ENCODE measurements around the gene ADARB2. TPM values are rescaled to one million over a fixed set of nuclear protein-coding genes. Genes with fewer than 3 reads are reported as not detected.

Gene ADARB2
- total and polyA plus RNA-seq, 10 of the 15 experiments (the other 5 are each of a cell fraction or from before 2014, with no cell fraction given): 0.02 to 4.1 (median 0.76) TPM

GRCh38 chr10:1627945-1628344 is 109.4 kb downstream of the ADARB2 start:
- Histone ChIP-seq H4K20me1 (ENCODE audit: control insufficient read depth, insufficient read depth) (no peaks in the 10 kb centered on the region), H3K27ac (ENCODE audit: control insufficient read depth, insufficient read depth) (no peak overlapping the region), H3K36me3 (ENCODE audit: control insufficient read depth in 2 of 2, insufficient read depth in 2 of 2, low read length in 1 of 2) (no peaks in the 10 kb centered on the region), H3K79me2 (ENCODE audit: control insufficient read depth, insufficient read depth, low read length) (no peaks in the 10 kb centered on the region), H3K9me3 (replicated peaks; ENCODE audit: control insufficient read depth, insufficient read depth, low read length) (no peaks in the 10 kb centered on the region), H3K4me1 (ENCODE audit: control insufficient read depth, insufficient read depth, low read length) (no peaks in the 10 kb centered on the region), H3K27me3 (replicated peaks in 1 of 2; ENCODE audit: control insufficient read depth in 2 of 2, insufficient read depth in 2 of 2, low read length in 1 of 2) (no peaks in the 10 kb centered on the region; a peak in 1 of 4 replicates), H3K4me3 (no peak overlapping the region), H3K9ac (ENCODE audit: control insufficient read depth, insufficient read depth, low read length) (no peak overlapping the region), H2AFZ (ENCODE audit: control insufficient read depth, low read depth, low read length) (no peak overlapping the region), H3K4me2 (ENCODE audit: control insufficient read depth, insufficient read depth) (no peak overlapping the region)
- TF ChIP-seq HDAC2 (IDR thresholded peaks at IDR 0.05): no peak
- TF ChIP-seq RELA (IDR thresholded peaks at IDR 0.05; ENCODE audit: borderline replicate concordance, partially characterized antibody): no peak
- TF ChIP-seq MYC (IDR thresholded peaks at IDR 0.05; ENCODE audit: insufficient read depth, insufficient read length, insufficient replicate concordance, low read length, severe bottlenecking): no peak
- TF ChIP-seq RAD51 (IDR thresholded peaks at IDR 0.05): no peak
- no peak for TF ChIP-seq USF1 (IDR thresholded peaks at IDR 0.05; ENCODE audit: borderline replicate concordance, extremely low read length, insufficient read depth, low read depth, low read length)
- TF ChIP-seq RUNX3 (IDR thresholded peaks at IDR 0.05; ENCODE audit: low read length): no peak
- TF ChIP-seq ZNF622 (IDR thresholded peaks at IDR 0.05): no peak
- SMC1A ChIA-PET (ENCODE audit: uncharacterized antibody, unreplicated experiment): interaction anchor here (0.6 kb wide), 1 partner anchor 10 kb away, joined by 3 read pairs; no protein-coding TSS in a partner anchor
- DNase-seq (ENCODE audit: low read depth, low spot score): no peak
- intact Hi-C loops (cut with micrococcal nuclease; ENCODE audit: unreplicated experiment) (no loop called here), in situ Hi-C loops (cut with MboI) (no loop called here)
- CTCF ChIA-PET: no interaction called here
- no peak for ATAC-seq
- BruUV-seq (replicated peaks): no TSS peak
- RAD21 ChIA-PET (ENCODE audit: unreplicated experiment): interaction anchor here (1.4 kb wide), 1 partner anchor 12 kb away, joined by 4 read pairs; no protein-coding TSS in a partner anchor
- no peak for FAIRE-seq
- POLR2A ChIA-PET: no interaction called here
- WGBS (ENCODE audit: insufficient coverage, insufficient replicate concordance, low lambda C conversion rate, missing lambda C conversion rate): 69% methylated on average over 14 of the region's 14 CpGs

GRCh38 chr10:1626835-1627234 is 110.5 kb downstream of the ADARB2 start:
- Histone ChIP-seq H3K9me3 (replicated peaks; ENCODE audit: control insufficient read depth, insufficient read depth, low read length) (no peaks in the 10 kb centered on the region), H3K9ac (ENCODE audit: control insufficient read depth, insufficient read depth, low read length) (no peak overlapping the region), H3K4me2 (ENCODE audit: control insufficient read depth, insufficient read depth) (no peak overlapping the region), H4K20me1 (ENCODE audit: control insufficient read depth, insufficient read depth) (no peaks in the 10 kb centered on the region), H3K36me3 (ENCODE audit: control insufficient read depth in 2 of 2, insufficient read depth in 2 of 2, low read length in 1 of 2) (no peaks in the 10 kb centered on the region), H3K4me1 (ENCODE audit: control insufficient read depth, insufficient read depth, low read length) (no peaks in the 10 kb centered on the region), H3K79me2 (ENCODE audit: control insufficient read depth, insufficient read depth, low read length) (no peaks in the 10 kb centered on the region), H2AFZ (ENCODE audit: control insufficient read depth, low read depth, low read length) (no peak overlapping the region), H3K27me3 (replicated peaks in 1 of 2; ENCODE audit: control insufficient read depth in 2 of 2, insufficient read depth in 2 of 2, low read length in 1 of 2) (no peaks in the 10 kb centered on the region; a peak in 1 of 4 replicates), H3K4me3 (no peak overlapping the region), H3K27ac (ENCODE audit: control insufficient read depth, insufficient read depth) (no peak overlapping the region)
- BruUV-seq (replicated peaks): no TSS peak
- ATAC-seq (no peak), FAIRE-seq (no peak), DNase-seq (ENCODE audit: low read depth, low spot score) (no peak)
- 63% methylated on average over 16 of the region's 16 CpGs for WGBS (ENCODE audit: insufficient coverage, insufficient replicate concordance, low lambda C conversion rate, missing lambda C conversion rate)
- ChIA-PET CTCF (no interaction called here), POLR2A (no interaction called here), RAD21 (ENCODE audit: unreplicated experiment) (no interaction called here), SMC1A (ENCODE audit: uncharacterized antibody, unreplicated experiment) (no interaction called here)
- intact Hi-C loops (cut with micrococcal nuclease; ENCODE audit: unreplicated experiment) (no loop called here), in situ Hi-C loops (cut with MboI) (no loop called here)
- TF ChIP-seq MEF2B (IDR thresholded peaks at IDR 0.05; ENCODE audit: partially characterized antibody, poor library complexity, severe bottlenecking): no peak
- no peak for TF ChIP-seq E4F1 (IDR thresholded peaks at IDR 0.05; ENCODE audit: borderline replicate concordance, partially characterized antibody)
- no peak for TF ChIP-seq SREBF1 (IDR thresholded peaks at IDR 0.05; ENCODE audit: low read length)
- TF ChIP-seq, protein P1, sequence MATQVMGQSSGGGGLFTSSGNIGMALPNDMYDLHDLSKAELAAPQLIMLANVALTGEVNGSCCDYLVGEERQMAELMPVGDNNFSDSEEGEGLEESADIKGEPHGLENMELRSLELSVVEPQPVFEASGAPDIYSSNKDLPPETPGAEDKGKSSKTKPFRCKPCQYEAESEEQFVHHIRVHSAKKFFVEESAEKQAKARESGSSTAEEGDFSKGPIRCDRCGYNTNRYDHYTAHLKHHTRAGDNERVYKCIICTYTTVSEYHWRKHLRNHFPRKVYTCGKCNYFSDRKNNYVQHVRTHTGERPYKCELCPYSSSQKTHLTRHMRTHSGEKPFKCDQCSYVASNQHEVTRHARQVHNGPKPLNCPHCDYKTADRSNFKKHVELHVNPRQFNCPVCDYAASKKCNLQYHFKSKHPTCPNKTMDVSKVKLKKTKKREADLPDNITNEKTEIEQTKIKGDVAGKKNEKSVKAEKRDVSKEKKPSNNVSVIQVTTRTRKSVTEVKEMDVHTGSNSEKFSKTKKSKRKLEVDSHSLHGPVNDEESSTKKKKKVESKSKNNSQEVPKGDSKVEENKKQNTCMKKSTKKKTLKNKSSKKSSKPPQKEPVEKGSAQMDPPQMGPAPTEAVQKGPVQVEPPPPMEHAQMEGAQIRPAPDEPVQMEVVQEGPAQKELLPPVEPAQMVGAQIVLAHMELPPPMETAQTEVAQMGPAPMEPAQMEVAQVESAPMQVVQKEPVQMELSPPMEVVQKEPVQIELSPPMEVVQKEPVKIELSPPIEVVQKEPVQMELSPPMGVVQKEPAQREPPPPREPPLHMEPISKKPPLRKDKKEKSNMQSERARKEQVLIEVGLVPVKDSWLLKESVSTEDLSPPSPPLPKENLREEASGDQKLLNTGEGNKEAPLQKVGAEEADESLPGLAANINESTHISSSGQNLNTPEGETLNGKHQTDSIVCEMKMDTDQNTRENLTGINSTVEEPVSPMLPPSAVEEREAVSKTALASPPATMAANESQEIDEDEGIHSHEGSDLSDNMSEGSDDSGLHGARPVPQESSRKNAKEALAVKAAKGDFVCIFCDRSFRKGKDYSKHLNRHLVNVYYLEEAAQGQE (IDR thresholded peaks at IDR 0.05; ENCODE audit: low read depth, low read length): no peak

Data from GM12878 (cell line).